H1 (cell line): ENCODE results near the gene SLC12A7. TPM values are rescaled to one million over a fixed set of nuclear protein-coding genes. Genes with fewer than 3 reads are reported as not detected.

ENCODE experiments used
- CTCF ChIA-PET: fragments of 300-600 bp; sonication (Branson Sonifier 250); formaldehyde crosslinking; loops from one replicate; lab custom pipeline; 2021; ENCODE audit not compliant: partially characterized antibody; lab: Charles Lee
- POLR2A ChIA-PET: fragments of 300-600 bp; sonication (Branson Sonifier 250); formaldehyde crosslinking; loops from one replicate; lab custom pipeline; 2021; ENCODE audit warnings: inconsistent platforms; ENCODE audit not compliant: partially characterized antibody; lab: Charles Lee
- DNase-seq, 2 experiments: peaks; one replicate each; pipeline versions ENCODE4 v3.0.0 to v3.0.0-alpha.2; 2010 to 2022; ENCODE audit warnings: low spot score in 2 of 2, low read depth in 1 of 2, mixed read lengths in 1 of 2
- FAIRE-seq: peaks from 2 replicates; lab custom pipeline; 2011; peaks lifted over from hg19 to GRCh38; lab: Jason Lieb, UNC
- H2AFZ ChIP-seq: 2 replicates; pipeline ENCODE4 v1.8.1; 2012; ENCODE audit warnings: low read length, inconsistent platforms
- H2AK5ac ChIP-seq: 2 replicates; pipeline ENCODE4 v1.6.1; 2013; ENCODE audit warnings: low read depth, low read length
- H2BK120ac ChIP-seq: replicated peaks from 2 replicates; pipeline ENCODE3; 2013; ENCODE audit warnings: low read depth, low read length, inconsistent platforms
- H2BK12ac ChIP-seq: 2 replicates; pipeline ENCODE4 v1.6.1; 2013; ENCODE audit warnings: low read depth, low read length
- H2BK15ac ChIP-seq: 2 replicates; pipeline ENCODE4 v1.6.1; 2013; ENCODE audit warnings: low read length
- H2BK20ac ChIP-seq: 2 replicates; pipeline ENCODE4 v1.6.1; 2013; ENCODE audit warnings: low read length
- H2BK5ac ChIP-seq: 2 replicates; pipeline ENCODE4 v1.6.1; 2013; ENCODE audit warnings: low read depth, low read length
- H3K14ac ChIP-seq: 2 replicates; pipeline ENCODE4 v1.6.1; 2013; ENCODE audit warnings: inconsistent platforms; ENCODE audit not compliant: insufficient read length
- H3K18ac ChIP-seq: 2 replicates; pipeline ENCODE4 v1.6.1; 2013; ENCODE audit warnings: low read length; ENCODE audit errors: extremely low read depth
- H3K23ac ChIP-seq: 2 replicates; pipeline ENCODE4 v1.6.1; 2013; ENCODE audit warnings: inconsistent platforms; ENCODE audit not compliant: insufficient read length
- H3K23me2 ChIP-seq: 2 replicates; pipeline ENCODE4 v1.6.1; 2013; ENCODE audit warnings: low read depth, low read length
- H3K27ac ChIP-seq: 2 replicates; pipeline ENCODE4 v1.6.1; 2011; ENCODE audit warnings: low read depth, low read length, inconsistent platforms
- H3K27me3 ChIP-seq, 4 experiments: replicated peaks in 1 of 4; 1 replicate in 1 of 4; 2 replicates in 3 of 4; pipeline versions ENCODE4 v1.6.1 to v1.8.1; 2011 to 2013; ENCODE audit warnings: low read length in 3 of 4, mild to moderate bottlenecking in 3 of 4, inconsistent platforms in 2 of 4, mixed read lengths in 2 of 4, moderate library complexity in 1 of 4; ENCODE audit not compliant: control insufficient read depth in 3 of 4, insufficient read depth in 3 of 4; ENCODE audit errors: extremely low read depth in 1 of 4
- H3K36me3 ChIP-seq, 4 experiments: 2 replicates each; pipeline versions ENCODE4 v1.6.1 to v1.8.1; 2011 to 2013; ENCODE audit warnings: mild to moderate bottlenecking in 4 of 4, low read length in 3 of 4, moderate library complexity in 2 of 4, control low read depth in 1 of 4, inconsistent platforms in 1 of 4; ENCODE audit not compliant: insufficient read depth in 4 of 4, control insufficient read depth in 2 of 4
- H3K4ac ChIP-seq: replicated peaks from 2 replicates; pipeline ENCODE3; 2013; ENCODE audit warnings: low read length, low read depth, mixed read lengths, inconsistent platforms; ENCODE audit not compliant: insufficient read length
- H3K4me1 ChIP-seq, 4 experiments: replicated peaks in 1 of 4; 1 replicate in 1 of 4; 2 replicates in 3 of 4; pipeline versions ENCODE4 v1.6.1 to v1.8.1; 2011 to 2013; ENCODE audit warnings: low read length in 3 of 4, inconsistent platforms in 2 of 4, mixed read lengths in 1 of 4; ENCODE audit not compliant: insufficient read depth in 4 of 4, control insufficient read depth in 3 of 4
- H3K4me2 ChIP-seq, 2 experiments: 2 replicates each; pipeline versions ENCODE4 v1.6.1 to v1.8.1; 2011 to 2013; ENCODE audit warnings: low read depth in 2 of 2, low read length in 2 of 2, control low read depth in 1 of 2, inconsistent platforms in 1 of 2, mild to moderate bottlenecking in 1 of 2; ENCODE audit not compliant: insufficient read depth in 1 of 2
- H3K4me3 ChIP-seq, 4 experiments: fragments of 200-600, 300-600 bp in 1 of 4; sonication (generic), shearing (Covaris generic), sonication (Bioruptor Twin) in 1 of 4; 2 replicates each; pipeline versions ENCODE4 v1.5.1 to v1.8.1; 2011 to 2016; ENCODE audit warnings: low read length in 4 of 4, low read depth in 3 of 4, control low read depth in 2 of 4, inconsistent platforms in 2 of 4, mild to moderate bottlenecking in 2 of 4, mixed read lengths in 1 of 4, moderate library complexity in 1 of 4; ENCODE audit not compliant: insufficient read depth in 2 of 4; ENCODE audit errors: extremely low read depth in 1 of 4
- H3K56ac ChIP-seq: replicated peaks from 2 replicates; pipeline ENCODE3; 2013; ENCODE audit warnings: low read depth, mild to moderate bottlenecking, mixed read lengths, low read length, inconsistent platforms; ENCODE audit not compliant: insufficient read length
- H3K79me1 ChIP-seq: 2 replicates; pipeline ENCODE4 v1.6.1; 2013; ENCODE audit warnings: low read depth, low read length, control low read depth
- H3K79me2 ChIP-seq, 2 experiments: 2 replicates each; pipeline versions ENCODE4 v1.6.1 to v1.8.1; 2012 to 2013; ENCODE audit warnings: low read length in 2 of 2, mild to moderate bottlenecking in 2 of 2, inconsistent platforms in 1 of 2; ENCODE audit not compliant: insufficient read depth in 2 of 2, control insufficient read depth in 1 of 2
- H3K9ac ChIP-seq, 4 experiments: replicated peaks in 1 of 4; 1 replicate in 1 of 4; 2 replicates in 3 of 4; pipeline versions ENCODE4 v1.6.1 to v1.8.1; 2011 to 2013; ENCODE audit warnings: low read depth in 3 of 4, low read length in 3 of 4, control low read depth in 2 of 4, mild to moderate bottlenecking in 2 of 4, moderate library complexity in 2 of 4, inconsistent platforms in 1 of 4; ENCODE audit errors: extremely low read depth in 1 of 4
- H3K9me3 ChIP-seq, 2 experiments: 2 replicates each; pipeline versions ENCODE4 v1.6.1 to v1.8.1; 2012 to 2013; ENCODE audit warnings: mild to moderate bottlenecking in 2 of 2, moderate library complexity in 2 of 2, control low read depth in 1 of 2, inconsistent platforms in 1 of 2, low read depth in 1 of 2, low read length in 1 of 2, mixed read lengths in 1 of 2; ENCODE audit not compliant: insufficient read depth in 2 of 2
- H4K20me1 ChIP-seq, 2 experiments: replicated peaks in 1 of 2; 2 replicates each; pipeline versions ENCODE3 to v1.8.1; 2011 to 2013; ENCODE audit warnings: inconsistent platforms in 2 of 2, low read length in 2 of 2, mild to moderate bottlenecking in 1 of 2; ENCODE audit not compliant: insufficient read depth in 2 of 2, control insufficient read depth in 1 of 2
- H4K5ac ChIP-seq: 2 replicates; pipeline ENCODE4 v1.6.1; 2013; ENCODE audit warnings: low read length, low read depth, mixed read lengths, inconsistent platforms; ENCODE audit not compliant: insufficient read length
- H4K8ac ChIP-seq: 2 replicates; pipeline ENCODE4 v1.8.0; 2013; ENCODE audit warnings: mild to moderate bottlenecking, moderate library complexity, low read length, inconsistent platforms; ENCODE audit not compliant: insufficient read depth; ENCODE audit errors: extremely low read depth
- H4K91ac ChIP-seq: replicated peaks from 2 replicates; pipeline ENCODE3; 2013; ENCODE audit warnings: low read length, mixed read lengths, inconsistent platforms; ENCODE audit not compliant: insufficient read length
- BCL11A ChIP-seq, 2 experiments: IDR thresholded peaks; one replicate each; pipeline ENCODE4 v1.6.1; 2011; ENCODE audit warnings: low read depth in 2 of 2, low read length in 2 of 2, mild to moderate bottlenecking in 2 of 2
- CEBPB ChIP-seq: IDR thresholded peaks from 2 replicates; pipeline ENCODE4 v1.6.1; 2012; ENCODE audit warnings: low read depth, low read length
- E2F6 ChIP-seq: IDR thresholded peaks from 2 replicates; pipeline ENCODE4 v1.6.1; 2012; ENCODE audit warnings: inconsistent platforms
- GTF2F1 ChIP-seq: IDR thresholded peaks from 2 replicates; pipeline ENCODE4 v1.6.1; 2012; ENCODE audit warnings: low read depth, low read length, improper control_type of control experiment, borderline replicate concordance
- HDAC6 ChIP-seq: IDR thresholded peaks from one replicate; pipeline ENCODE4 v1.7.1; 2012; ENCODE audit warnings: low read depth, mild to moderate bottlenecking, inconsistent platforms, low read length, moderate library complexity
- POLR2A ChIP-seq, 2 experiments: IDR thresholded peaks; 1 replicate in 1 of 2; 2 replicates in 1 of 2; pipeline ENCODE4 v1.6.1; 2011; ENCODE audit warnings: low read depth in 2 of 2, low read length in 2 of 2, mild to moderate bottlenecking in 2 of 2; ENCODE audit errors: control extremely low read depth in 1 of 2
- RBBP5 ChIP-seq: IDR thresholded peaks from 2 replicates; pipeline ENCODE4 v1.7.1; 2012; ENCODE audit warnings: low read depth, mild to moderate bottlenecking, inconsistent platforms, low read length, moderate library complexity, borderline replicate concordance
- USF2 ChIP-seq: IDR thresholded peaks from 2 replicates; pipeline ENCODE4 v1.6.1; 2011; ENCODE audit warnings: low read length, improper control_type of control experiment
- WGBS, 2 experiments: shearing (Covaris generic) in 1 of 2; methylation state at CpG; one replicate each; pipeline versions ENCODE4 v1.1.6 to v1.1.7; 2013 to 2015; ENCODE audit warnings: low lambda C conversion rate in 2 of 2, mixed read lengths in 2 of 2, inconsistent platforms in 1 of 2, low coverage in 1 of 2, missing lambda C conversion rate in 1 of 2; ENCODE audit not compliant: insufficient replicate concordance in 2 of 2, insufficient coverage in 1 of 2, insufficient read length in 1 of 2; ENCODE audit errors: extremely low coverage in 1 of 2, missing lambda C conversion rate in 1 of 2; 5-methylcytosine and 5-hydroxymethylcytosine counted together
- polyA plus RNA-seq, 7 experiments: library from polyadenylated mRNA; depleted of rRNA in 3 of 7; stranded (reverse) in 5 of 7; unstranded in 2 of 7; fragments of >200 nt in 5 of 7; fragments of 200-250 nt in 2 of 7; gene quantifications; 1 replicate in 5 of 7; 2 replicates in 1 of 7; 4 replicates in 1 of 7; pipeline versions ENCODE4 v1.2.1 to v1.2.3, GENCODE V29; 2011 to 2013; ENCODE audit warnings: missing spikeins in 2 of 7, mixed read lengths in 2 of 7
- total RNA-seq: library from RNA; stranded (reverse); fragmentation: NEBNext Ultra II Directional; extraction: Animal tissue kit (Norgen Biotek cat#: 25700); gene quantifications from 2 replicates; pipeline ENCODE4 v1.2.1, GENCODE V29; 2021
- TF ChIP-seq, protein P1 (sequence below): IDR thresholded peaks from 2 replicates; pipeline ENCODE4 v1.6.1; 2012; ENCODE audit warnings: inconsistent platforms

The SLC12A7 gene
- total and polyA plus RNA-seq, 2 of the 8 experiments (the other 6 are each of a cell fraction or from before 2014, with no cell fraction given): 23.5 to 39.7 TPM

DNA sequence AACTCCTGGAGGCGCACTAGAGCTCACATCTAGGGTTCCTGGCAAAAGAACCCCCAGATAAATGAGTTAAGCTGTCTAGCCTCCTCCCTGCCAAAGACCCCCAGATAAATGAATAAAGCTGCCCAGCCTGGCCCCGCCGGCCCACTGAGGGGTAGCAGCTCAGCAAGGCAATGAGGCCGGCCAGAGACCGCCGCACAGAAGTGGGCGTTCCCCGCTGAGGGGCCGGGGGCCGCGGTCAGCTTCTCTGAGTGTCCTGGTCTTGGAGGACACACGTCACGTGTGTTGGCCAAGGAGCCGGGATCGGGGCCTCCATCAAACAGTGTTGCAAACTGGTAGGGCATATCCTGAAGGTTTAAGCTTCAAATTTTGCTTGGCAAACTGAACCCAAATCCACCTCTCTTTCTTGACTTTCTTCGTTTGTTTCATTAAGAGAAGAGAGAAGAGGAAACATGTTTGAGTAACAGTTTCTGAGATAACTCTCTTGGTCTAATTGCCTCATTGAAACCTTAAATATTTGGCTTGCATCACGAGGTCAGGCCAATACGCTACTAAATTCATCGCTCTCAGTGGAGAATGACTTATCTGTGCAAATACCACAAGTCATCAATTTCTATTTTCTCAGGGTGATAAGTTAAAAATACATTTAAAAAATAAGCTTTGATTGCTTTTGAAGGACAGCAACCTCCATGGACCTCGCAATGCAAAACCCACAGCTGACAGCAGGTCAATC lies 11.7 kb upstream of the SLC12A7 start:
- H3K27me3 ChIP-seq: no peaks in the 10 kb centered on the region
- no peaks in the 10 kb centered on the region for H3K79me1 ChIP-seq
- H3K23ac ChIP-seq: no peak overlapping the region
- H2AK5ac ChIP-seq: no peak overlapping the region
- H3K4me2 ChIP-seq: no peak overlapping the region
- no peak for DNase-seq
- POLR2A ChIA-PET: interaction anchor here (0.6 to 1.1 kb wide), 5 partner anchors 10 to 231 kb away, joined by 3 read pairs; partner anchors contain the start of genes BRD9 and TRIP13
- H2AFZ ChIP-seq: no peak overlapping the region
- no peaks in the 10 kb centered on the region for H3K79me2 ChIP-seq
- no peak for FAIRE-seq
- no peak overlapping the region for H4K91ac ChIP-seq
- H4K5ac ChIP-seq: no peak overlapping the region
- CTCF ChIA-PET: interaction anchor here (1.0 to 2.8 kb wide), 9 partner anchors 8 to 115 kb away, joined by 3 to 16 read pairs (median 3); partner anchors contain the start of gene NKD2
- no peaks in the 10 kb centered on the region for H4K20me1 ChIP-seq
- peak overlapping the region; percentile 14 for H3K4ac ChIP-seq
- H3K9ac ChIP-seq: no peak overlapping the region
- H2BK120ac ChIP-seq: no peak overlapping the region
- no peak overlapping the region for H2BK15ac ChIP-seq
- no peak for TF ChIP-seq GTF2F1
- no peak for TF ChIP-seq E2F6
- no peak for TF ChIP-seq BCL11A (IDR thresholded peaks at IDR 0.05; ENCODE audit: low read depth in 2 of 2, low read length in 2 of 2)
- TF ChIP-seq USF2: no peak
- TF ChIP-seq POLR2A (IDR thresholded peaks at IDR 0.05; ENCODE audit: control extremely low read depth in 1 of 2, low read depth in 2 of 2, low read length in 2 of 2): no peak
- no peak for TF ChIP-seq RBBP5
- no peak for TF ChIP-seq CEBPB
- TF ChIP-seq, protein P1, sequence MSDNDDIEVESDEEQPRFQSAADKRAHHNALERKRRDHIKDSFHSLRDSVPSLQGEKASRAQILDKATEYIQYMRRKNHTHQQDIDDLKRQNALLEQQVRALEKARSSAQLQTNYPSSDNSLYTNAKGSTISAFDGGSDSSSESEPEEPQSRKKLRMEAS: no peak
- TF ChIP-seq HDAC6: no peak
- H3K14ac ChIP-seq: no peak overlapping the region
- H3K4me1 ChIP-seq: peaks cover 0 to 8% (median 4%) of the 10 kb centered on the region in 4 experiments; a peak in 3 of 7 replicates
- no peak overlapping the region for H3K56ac ChIP-seq
- no peak overlapping the region for H3K4me3 ChIP-seq
- peaks cover 0 to 4% of the 10 kb centered on the region in 2 experiments; a peak in 1 of 4 replicates for H3K9me3 ChIP-seq
- no peak overlapping the region for H2BK12ac ChIP-seq
- H4K8ac ChIP-seq: no peak overlapping the region
- WGBS, 2 experiments: 90% methylated on average over 20 of the region's 20 CpGs; no CpG with 5 or more reads in 1 of the 2 experiments
- H3K23me2 ChIP-seq: no peaks in the 10 kb centered on the region
- no peaks in the 10 kb centered on the region for H3K36me3 ChIP-seq
- H3K27ac ChIP-seq: no peak overlapping the region
- no peak overlapping the region for H2BK5ac ChIP-seq
- H2BK20ac ChIP-seq: no peak overlapping the region
- no peak overlapping the region for H3K18ac ChIP-seq
